Testis (tissue), 3 donors: ENCODE data around the gene ALG9. TPM values are rescaled to one million over a fixed set of nuclear protein-coding genes. Genes with fewer than 3 reads are reported as not detected.

Experiments
- DNase-seq: peaks from one replicate; pipeline ENCODE4 v3.0.0-alpha.2; 2019
- H3K27ac ChIP-seq, 2 donors: fragments of 200-600 bp; sonication (generic); one replicate each; pipeline ENCODE4 v1.5.1; 2019
- H3K27me3 ChIP-seq: fragments of 200-600 bp; sonication (generic); one replicate; pipeline ENCODE4 v1.5.1; 2019
- H3K36me3 ChIP-seq: fragments of 200-600 bp; sonication (generic); one replicate; pipeline ENCODE4 v1.5.1; 2017; ENCODE audit warnings: low read depth; ENCODE audit errors: missing control alignments
- H3K4me1 ChIP-seq: fragments of 200-600 bp; sonication (generic); one replicate; pipeline ENCODE4 v1.5.1; 2019
- H3K4me3 ChIP-seq, 2 donors: fragments of 200-600 bp; sonication (generic); one replicate each; pipeline ENCODE4 v1.5.1; 2017 to 2019
- H3K9me3 ChIP-seq: fragments of 200-600 bp; sonication (generic); one replicate; pipeline ENCODE4 v1.5.1; 2017
- CTCF ChIP-seq, 3 experiments: fragments of 450-650 bp in 2 of 3; fragments of 200-600 bp in 1 of 3; sonication (generic) in 1 of 3; IDR thresholded peaks; one replicate each; pipeline ENCODE4 v1.5.1; 2016 to 2019; ENCODE audit warnings: antibody characterized with exemption in 3 of 3, mild to moderate bottlenecking in 2 of 3, moderate library complexity in 1 of 3
- POLR2A ChIP-seq: fragments of 450-650 bp; IDR thresholded peaks from one replicate; pipeline ENCODE4 v1.6.1; 2017; ENCODE audit warnings: antibody characterized with exemption, mild to moderate bottlenecking, moderate library complexity
- WGBS, 2 donors: methylation state at CpG; one replicate each; pipeline ENCODE4 v1.1.5; 2018; 5-methylcytosine and 5-hydroxymethylcytosine counted together
- intact Hi-C: fragments of 100-400 bp; cut with DNase I; formaldehyde crosslinking; loops from one replicate; pipeline ENCODE4 v1.15.1; 2023; ENCODE audit warnings: low total_unique reads
- polyA plus RNA-seq: library from polyadenylated mRNA; stranded (reverse); fragments of 350-450 nt; fragmentation: Illumina TruSeq; extraction: RNeasy Lipid Tissue Mini Kit (QIAGEN cat#74804); gene quantifications from one replicate; pipeline ENCODE4 v1.2.3, GENCODE V29; 2014; ENCODE audit warnings: low read depth, low replicate concordance; ENCODE audit not compliant: insufficient read depth
- total RNA-seq, 2 donors: library from RNA; depleted of rRNA; stranded (reverse); fragments of >200 nt; gene quantifications; one replicate each; pipeline ENCODE4 v1.2.3, GENCODE V29; 2016

The ALG9 gene
- total and polyA plus RNA-seq, 3 donors from 2014 or later = 40.1 to 42.0 (median 41.3) TPM

GRCh38 chr11:111840143-111840542 is 31.2 kb downstream of the ALG9 start:
- no peaks in the 10 kb centered on the region for H3K9me3 ChIP-seq
- no peak overlapping the region for H3K27ac ChIP-seq
- no peak for DNase-seq
- intact Hi-C loops = loop anchor here (10.0 kb wide), 1 partner anchor 275 kb away; no protein-coding TSS in a partner anchor
- TF ChIP-seq CTCF (IDR thresholded peaks at IDR 0.05) = no peak
- TF ChIP-seq POLR2A = no peak
- WGBS, 2 donors = 84 to 87% methylated on average over 1 of the region's 1 CpG
- H3K4me3 ChIP-seq = no peak overlapping the region
- no peaks in the 10 kb centered on the region for H3K36me3 ChIP-seq
- H3K4me1 ChIP-seq = no peaks in the 10 kb centered on the region
- H3K27me3 ChIP-seq = no peaks in the 10 kb centered on the region

GRCh38 chr11:111838054-111838453 is 33.3 kb downstream of the ALG9 start:
- 76 to 94% methylated on average over 5 of the region's 5 CpGs for WGBS, 2 donors
- Histone ChIP-seq H3K36me3 (no peaks in the 10 kb centered on the region), H3K27ac (no peak overlapping the region), H3K27me3 (no peaks in the 10 kb centered on the region), H3K4me1 (no peaks in the 10 kb centered on the region), H3K4me3 (no peak overlapping the region), H3K9me3 (no peaks in the 10 kb centered on the region)
- DNase-seq = no peak
- intact Hi-C loops = no loop called here
- TF ChIP-seq POLR2A (no peak), CTCF (IDR thresholded peaks at IDR 0.05) (no peak)

GRCh38 chr11:111837366-111837891 is 34.0 kb downstream of the ALG9 start:
- Histone ChIP-seq H3K9me3 (no peaks in the 10 kb centered on the region), H3K4me1 (no peaks in the 10 kb centered on the region), H3K36me3 (no peaks in the 10 kb centered on the region), H3K4me3 (no peak overlapping the region), H3K27ac (no peak overlapping the region), H3K27me3 (no peaks in the 10 kb centered on the region)
- intact Hi-C loops = no loop called here
- no peak for TF ChIP-seq POLR2A
- no peak for TF ChIP-seq CTCF (IDR thresholded peaks at IDR 0.05)
- WGBS, 2 donors = 91 to 97% methylated on average over 5 of the region's 5 CpGs
- no peak for DNase-seq

GRCh38 chr11:111836721-111837120 is 34.7 kb downstream of the ALG9 start:
- WGBS, 2 donors = 61 to 74% methylated on average over 1 of the region's 1 CpG

More at GRCh38 chr11:111836721-111837120, 34.7 kb downstream of the ALG9 start:
- no peaks in the 10 kb centered on the region for H3K4me1 ChIP-seq
- H3K36me3 ChIP-seq = no peaks in the 10 kb centered on the region
- no peak overlapping the region for H3K4me3 ChIP-seq
- H3K9me3 ChIP-seq = no peaks in the 10 kb centered on the region
- no peak overlapping the region for H3K27ac ChIP-seq
- no peak for DNase-seq
- intact Hi-C loops = no loop called here
- H3K27me3 ChIP-seq = no peaks in the 10 kb centered on the region
- TF ChIP-seq CTCF (IDR thresholded peaks at IDR 0.05) = no peak
- no peak for TF ChIP-seq POLR2A
